Naive thymus-derived CD8-positive, alpha-beta T cell (primary cell): ENCODE measurements around the gene CPSF4L. TPM values are rescaled to one million over a fixed set of nuclear protein-coding genes. Genes with fewer than 3 reads are reported as not detected.
A peak's percentile ranks its signal among the peaks of the same experiment; 100 is the strongest.

ENCODE experiments used
- ATAC-seq, 2 donors: fragments of 150-1000 bp; cut with Tn5 transposase in 1 of 2; sonication (Bioruptor Pico), chemical (Tn5 transposase) in 1 of 2; 1 replicate in 1 of 2; 2 replicates in 1 of 2; pipeline ENCODE4 v1.10.0; 2021; ENCODE audit warnings: mild to moderate bottlenecking in 2 of 2, moderate library complexity in 2 of 2
- POLR2A ChIA-PET: fragments of 350-600 bp; sonication (Branson Sonifier 250); formaldehyde crosslinking; loops from one replicate; lab custom pipeline; 2021; ENCODE audit warnings: antibody characterized with exemption; lab: Charles Lee
- DNase-seq, 10 donors: peaks; one replicate each; pipeline versions ENCODE4 v3.0.0 to v3.0.0-alpha.2; 2020 to 2022
- H3K27ac Mint-ChIP-seq, 10 donors: one replicate each; pipeline ENCODE4 v1.8.0; 2020 to 2022; ENCODE audit warnings: mild to moderate bottlenecking in 10 of 10, mixed read lengths in 10 of 10, moderate library complexity in 4 of 10, inconsistent platforms in 1 of 10
- H3K27me3 Mint-ChIP-seq, 5 donors: one replicate each; pipeline ENCODE4 v1.8.0; 2021 to 2022; ENCODE audit warnings: mixed read lengths in 5 of 5
- H3K36me3 Mint-ChIP-seq, 3 donors: one replicate each; pipeline ENCODE4 v1.8.0; 2020 to 2022; ENCODE audit warnings: mixed read lengths in 3 of 3, mild to moderate bottlenecking in 2 of 3, inconsistent platforms in 1 of 3
- H3K4me1 Mint-ChIP-seq, 4 donors: one replicate each; pipeline ENCODE4 v1.8.0; 2021 to 2022; ENCODE audit warnings: mixed read lengths in 4 of 4
- H3K4me3 Mint-ChIP-seq, 10 donors: one replicate each; pipeline ENCODE4 v1.8.0; 2020 to 2022; ENCODE audit warnings: mild to moderate bottlenecking in 10 of 10, mixed read lengths in 10 of 10, moderate library complexity in 6 of 10, inconsistent platforms in 1 of 10
- H3K9me3 Mint-ChIP-seq, 9 donors: one replicate each; pipeline ENCODE4 v1.8.0; 2020 to 2022; ENCODE audit warnings: mixed read lengths in 9 of 9, mild to moderate bottlenecking in 3 of 9, inconsistent platforms in 1 of 9, moderate library complexity in 1 of 9
- polyA plus RNA-seq, 3 donors: library from polyadenylated mRNA; unstranded; fragments of 300-500 nt; fragmentation: Illumina TruSeq; gene quantifications; one replicate each; pipeline ENCODE4 v1.2.3, GENCODE V29; 2021
- total RNA-seq, 8 experiments: library from RNA in 2 of 8; stranded (reverse) in 2 of 8; gene quantifications; one replicate each; pipeline ENCODE4 v1.2.3 and lab custom pipeline; 2021 to 2026

CPSF4L gene
- total and polyA plus RNA-seq, 5 experiments from 2014 or later, result not detected

DNA sequence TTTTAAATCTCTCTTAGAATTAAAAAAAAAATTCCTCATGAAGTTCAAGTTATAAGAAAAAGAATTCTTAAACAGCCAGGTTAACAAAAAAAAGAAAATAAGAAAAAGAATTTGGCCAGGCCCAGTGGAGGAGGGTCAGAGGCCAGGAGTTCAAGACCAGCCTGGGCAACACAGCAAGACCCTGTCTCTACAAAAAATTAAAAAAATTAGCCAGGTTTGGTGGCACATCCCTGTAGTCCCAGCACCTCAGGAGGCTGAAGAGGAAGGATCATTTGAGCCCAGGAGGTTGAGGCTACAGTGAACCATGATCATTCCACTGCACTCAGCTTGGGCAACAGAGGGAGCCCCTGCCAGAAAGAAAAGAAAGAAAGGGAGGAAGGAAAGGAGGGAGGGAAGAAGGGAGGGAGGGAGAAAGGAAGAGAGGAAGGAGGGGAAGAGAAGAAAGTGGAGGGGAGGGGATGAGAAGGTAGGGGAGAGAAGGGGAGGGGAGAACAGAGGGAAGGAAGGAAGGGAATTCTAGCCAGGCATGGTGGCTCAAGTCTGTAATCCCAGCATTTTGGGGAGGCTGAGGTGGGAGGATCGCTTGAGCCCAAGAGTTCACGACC lies 38.0 kb downstream of the CPSF4L start:
- H3K4me3 Mint-ChIP-seq, result no peak overlapping the region
- POLR2A ChIA-PET, result no interaction called here
- no peaks in the 10 kb centered on the region for H3K9me3 Mint-ChIP-seq
- ATAC-seq (no peak), DNase-seq (no peak)
- H3K36me3 Mint-ChIP-seq, result peaks cover 0 to 53% (median 0%) of the 10 kb centered on the region in 3 donors
- peaks cover 8 to 44% (median 38%) of the 10 kb centered on the region in 4 donors for H3K4me1 Mint-ChIP-seq
- no peaks in the 10 kb centered on the region for H3K27me3 Mint-ChIP-seq
- peak overlapping the region in 5 of 10 donors; percentile 7 to 88 (median 61) for H3K27ac Mint-ChIP-seq

DNA sequence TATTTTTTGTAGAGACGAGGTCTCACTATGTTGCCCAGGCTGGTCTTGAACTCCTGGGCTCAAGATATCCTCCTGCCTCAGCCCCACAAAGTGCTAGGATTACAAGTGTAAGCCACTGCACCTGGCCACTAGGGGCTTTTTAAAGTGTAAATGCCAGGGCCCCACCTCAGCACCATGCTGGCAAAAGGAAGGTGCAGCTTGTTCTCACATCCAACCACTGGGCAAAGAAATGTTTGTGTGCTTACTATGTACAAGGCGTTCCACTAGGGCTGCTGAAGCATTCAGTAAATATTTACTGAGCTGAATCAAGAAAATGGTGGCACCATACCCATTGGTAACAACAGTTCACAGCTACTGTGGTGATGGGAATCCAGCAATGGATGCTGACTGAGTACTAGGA lies 46.2 kb downstream of the CPSF4L start:
- no peaks in the 10 kb centered on the region for H3K9me3 Mint-ChIP-seq
- POLR2A ChIA-PET, result interaction anchor here (1.3 to 2.6 kb wide), 2 partner anchors 12 to 17 kb away, joined by 4 to 9 read pairs; a partner anchor contains a TSS
- peak in 1 of 2 donors; percentile 26 for ATAC-seq
- DNase-seq, result no peak
- H3K27me3 Mint-ChIP-seq, result no peaks in the 10 kb centered on the region
- peaks cover 0 to 51% (median 10%) of the 10 kb centered on the region in 3 donors for H3K36me3 Mint-ChIP-seq
- no peak overlapping the region for H3K4me3 Mint-ChIP-seq
- peaks cover 19 to 46% (median 40%) of the 10 kb centered on the region in 4 donors for H3K4me1 Mint-ChIP-seq
- H3K27ac Mint-ChIP-seq, result peak overlapping the region in 8 of 10 donors; percentile 5 to 85 (median 51)

DNA sequence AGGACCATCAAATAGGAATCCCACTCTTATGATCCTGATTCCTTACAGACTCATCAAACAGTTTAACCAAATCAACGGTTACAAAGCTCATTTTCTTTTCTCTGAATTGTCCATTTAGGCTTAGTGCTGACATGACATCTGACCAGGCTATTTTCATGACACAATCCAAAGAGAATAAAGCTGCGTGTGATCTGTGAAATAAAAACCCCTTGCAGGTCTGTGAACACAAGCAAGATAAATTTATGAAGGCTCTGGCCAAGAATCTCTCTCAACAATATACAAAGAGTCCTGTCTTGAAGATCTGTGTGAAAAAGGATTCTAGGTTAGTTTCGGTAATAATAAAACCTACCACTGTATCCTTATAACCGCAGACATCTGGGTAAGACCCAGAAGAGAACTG lies 46.8 kb downstream of the CPSF4L start:
- DNase-seq, result no peak
- peaks cover 21 to 52% (median 45%) of the 10 kb centered on the region in 4 donors for H3K4me1 Mint-ChIP-seq
- H3K27ac Mint-ChIP-seq, result peak overlapping the region in 7 of 10 donors; percentile 13 to 65 (median 33)
- H3K36me3 Mint-ChIP-seq, result peaks cover 0 to 48% (median 12%) of the 10 kb centered on the region in 3 donors
- no peaks in the 10 kb centered on the region for H3K27me3 Mint-ChIP-seq
- no peak for ATAC-seq
- POLR2A ChIA-PET, result interaction anchor here (1.3 to 2.6 kb wide), 2 partner anchors 11 to 18 kb away, joined by 4 to 9 read pairs; a partner anchor contains a TSS
- no peaks in the 10 kb centered on the region for H3K9me3 Mint-ChIP-seq
- H3K4me3 Mint-ChIP-seq, result no peak overlapping the region

- no peak overlapping the region for H3K4me3 Mint-ChIP-seq
- peaks cover 0 to 49% (median 14%) of the 10 kb centered on the region in 3 donors for H3K36me3 Mint-ChIP-seq
- no peak for DNase-seq
- H3K27me3 Mint-ChIP-seq, result no peaks in the 10 kb centered on the region
- POLR2A ChIA-PET, result interaction anchor here (1.3 kb wide), 1 partner anchor 10 kb away, joined by 4 read pairs; no protein-coding TSS in a partner anchor
- peak overlapping the region in 6 of 10 donors; percentile 6 to 88 (median 71) for H3K27ac Mint-ChIP-seq
- no peaks in the 10 kb centered on the region for H3K9me3 Mint-ChIP-seq
- no peak for ATAC-seq
- peaks cover 22 to 56% (median 49%) of the 10 kb centered on the region in 4 donors for H3K4me1 Mint-ChIP-seq
Measured at GRCh38 chr17:73214008-73214407, 47.7 kb downstream of the CPSF4L start.

DNA sequence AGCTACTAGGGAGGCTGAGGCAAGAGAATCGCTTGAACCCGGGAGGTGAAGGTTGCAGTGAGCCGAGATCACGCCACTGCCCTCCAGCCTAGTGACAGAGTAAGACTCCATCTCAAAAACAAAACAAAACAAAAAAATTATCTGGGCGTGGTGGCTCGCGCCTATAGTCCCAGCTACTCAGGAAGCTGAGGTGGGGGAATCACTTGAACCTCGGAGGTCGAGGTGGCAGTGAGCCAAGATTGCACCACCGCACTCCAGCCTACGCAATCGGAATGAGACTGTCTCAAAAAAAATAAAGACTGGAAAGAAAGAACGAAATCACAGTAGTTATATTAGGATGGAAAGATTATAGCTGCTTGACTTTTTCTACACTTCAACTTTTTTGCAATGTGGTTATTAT lies 49.9 kb downstream of the CPSF4L start:
- peaks cover 28 to 58% (median 50%) of the 10 kb centered on the region in 4 donors for H3K4me1 Mint-ChIP-seq
- DNase-seq (peak; percentile 62 to 91 (median 80)), ATAC-seq (peak; percentile 88 to 91)
- POLR2A ChIA-PET, result interaction anchor here (0.6 to 2.6 kb wide), 5 partner anchors 15 to 25 kb away, joined by 3 to 29 read pairs (median 4); partner anchors contain the start of gene COG1
- H3K9me3 Mint-ChIP-seq, result no peaks in the 10 kb centered on the region
- H3K36me3 Mint-ChIP-seq, result peaks cover 10 to 51% (median 25%) of the 10 kb centered on the region in 3 donors
- H3K27me3 Mint-ChIP-seq, result no peaks in the 10 kb centered on the region
- H3K4me3 Mint-ChIP-seq, result peak overlapping the region; percentile 64 to 88 (median 80)
- peak overlapping the region; percentile 92 to 99 (median 95) for H3K27ac Mint-ChIP-seq

GRCh38 chr17:73210002-73210678 lies 51.5 kb downstream of the CPSF4L start:
- H3K36me3 Mint-ChIP-seq, result peaks cover 10 to 51% (median 23%) of the 10 kb centered on the region in 3 donors
- DNase-seq (peak in 3 of 10 donors; percentile 15 to 39 (median 31)), ATAC-seq (peak in 1 of 2 donors; percentile 11)
- H3K27me3 Mint-ChIP-seq, result no peaks in the 10 kb centered on the region
- POLR2A ChIA-PET, result interaction anchor here (0.6 to 1.4 kb wide), 2 partner anchors 16 to 18 kb away, joined by 4 read pairs; no protein-coding TSS in a partner anchor
- peaks cover 14 to 48% (median 38%) of the 10 kb centered on the region in 4 donors for H3K4me1 Mint-ChIP-seq
- no peaks in the 10 kb centered on the region for H3K9me3 Mint-ChIP-seq
- peak overlapping the region; percentile 45 to 99 (median 93) for H3K27ac Mint-ChIP-seq
- peak overlapping the region in 3 of 10 donors; percentile 15 to 37 (median 18) for H3K4me3 Mint-ChIP-seq

GRCh38 chr17:73209436-73209835 lies 52.2 kb downstream of the CPSF4L start:
- POLR2A ChIA-PET, result interaction anchor here (1.4 kb wide), 2 partner anchors 11 to 16 kb away, joined by 3 to 4 read pairs; no protein-coding TSS in a partner anchor
- ATAC-seq, result no peak
- DNase-seq, result no peak

DNA sequence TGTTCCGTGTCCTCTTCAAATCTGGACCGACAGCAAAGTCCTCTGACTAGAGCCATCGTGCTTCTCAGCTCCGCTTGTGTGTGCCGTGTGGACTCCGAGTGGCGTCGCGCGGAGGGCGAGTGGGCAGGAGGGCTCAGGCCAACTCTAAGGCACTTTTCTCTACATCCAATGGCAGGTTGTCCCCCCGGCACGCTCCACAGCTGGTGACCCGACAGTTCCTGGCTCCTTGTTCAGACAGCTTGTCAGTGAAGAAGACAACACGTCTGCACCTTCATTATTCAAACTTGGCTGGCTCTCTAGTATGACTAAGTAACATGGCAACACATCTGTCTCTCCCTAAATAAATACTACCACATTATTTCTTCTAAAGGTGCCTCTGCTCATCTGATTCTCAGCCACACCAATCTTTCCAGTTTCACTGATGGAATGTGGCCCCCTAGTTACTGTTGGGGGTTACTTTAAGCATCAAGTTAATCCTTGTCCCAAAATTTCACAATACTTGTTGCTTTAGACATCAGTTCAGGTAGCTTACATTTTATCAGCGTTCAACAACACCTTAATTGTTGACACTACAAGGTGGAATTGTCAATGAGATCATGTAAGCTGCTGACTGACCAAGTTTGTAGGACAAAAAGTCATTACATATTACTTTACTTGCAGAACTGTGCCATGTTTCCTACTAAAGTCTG lies 53.4 kb downstream of the CPSF4L start:
- POLR2A ChIA-PET, result interaction anchor here (0.6 to 1.5 kb wide), 4 partner anchors 10 to 24 kb away, joined by 3 to 10 read pairs (median 6); partner anchors contain the start of gene COG1
- peaks cover 10 to 62% (median 23%) of the 10 kb centered on the region in 3 donors for H3K36me3 Mint-ChIP-seq
- peaks cover 21 to 53% (median 46%) of the 10 kb centered on the region in 4 donors for H3K4me1 Mint-ChIP-seq
- no peak overlapping the region for H3K4me3 Mint-ChIP-seq
- DNase-seq (no peak), ATAC-seq (no peak)
- H3K27ac Mint-ChIP-seq, result peak overlapping the region; percentile 3 to 85 (median 61)
- no peaks in the 10 kb centered on the region for H3K27me3 Mint-ChIP-seq
- no peaks in the 10 kb centered on the region for H3K9me3 Mint-ChIP-seq

More at GRCh38 chr17:73209436-73209835, 52.2 kb downstream of the CPSF4L start:
- Mint-ChIP-seq H3K4me3 (no peak overlapping the region), H3K27me3 (no peaks in the 10 kb centered on the region), H3K4me1 (peaks cover 14 to 49% (median 38%) of the 10 kb centered on the region in 4 donors), H3K27ac (peak overlapping the region in 9 of 10 donors; percentile 33 to 99 (median 93)), H3K36me3 (peaks cover 10 to 58% (median 23%) of the 10 kb centered on the region in 3 donors), H3K9me3 (no peaks in the 10 kb centered on the region)

- H3K27ac Mint-ChIP-seq, result peak overlapping the region; percentile 14 to 95 (median 80)
- no peaks in the 10 kb centered on the region for H3K9me3 Mint-ChIP-seq
- DNase-seq, result no peak
- H3K36me3 Mint-ChIP-seq, result peaks cover 10 to 89% (median 36%) of the 10 kb centered on the region in 3 donors
- H3K4me1 Mint-ChIP-seq, result peaks cover 26 to 58% (median 42%) of the 10 kb centered on the region in 4 donors
- no peak for ATAC-seq
- H3K4me3 Mint-ChIP-seq, result peak overlapping the region in 2 of 10 donors; percentile 48
- H3K27me3 Mint-ChIP-seq, result no peaks in the 10 kb centered on the region
- POLR2A ChIA-PET, result interaction anchor here (1.5 to 1.6 kb wide), 2 partner anchors 12 to 27 kb away, joined by 3 to 5 read pairs; a partner anchor contains a TSS
Measured at GRCh38 chr17:73205459-73205961, 56.2 kb downstream of the CPSF4L start.

- POLR2A ChIA-PET, result interaction anchor here (1.4 to 1.8 kb wide), 3 partner anchors 11 to 28 kb away, joined by 4 to 17 read pairs (median 8); partner anchors contain the start of gene COG1
- H3K27me3 Mint-ChIP-seq, result no peaks in the 10 kb centered on the region
- peaks cover 24 to 50% (median 34%) of the 10 kb centered on the region in 4 donors for H3K4me1 Mint-ChIP-seq
- no peaks in the 10 kb centered on the region for H3K9me3 Mint-ChIP-seq
- ATAC-seq (peak; percentile 81 to 89), DNase-seq (peak in 8 of 10 donors; percentile 18 to 70 (median 60))
- peak overlapping the region; percentile 89 to 96 (median 92) for H3K27ac Mint-ChIP-seq
- H3K36me3 Mint-ChIP-seq, result peaks cover 10 to 93% (median 41%) of the 10 kb centered on the region in 3 donors
- H3K4me3 Mint-ChIP-seq, result peak overlapping the region; percentile 52 to 81 (median 73)
Measured at GRCh38 chr17:73203788-73204479, 57.7 kb downstream of the CPSF4L start.
